CD14-positive monocyte (primary cell): Measurements from ENCODE around the gene UBE2L3. TPM values are rescaled to one million over a fixed set of nuclear protein-coding genes. Genes with fewer than 3 reads are reported as not detected.

Source experiments
- DNase-seq, 3 donors: peaks; one replicate each; pipeline ENCODE4 v3.0.0-alpha.2; 2011 to 2022
- H2AFZ ChIP-seq: 2 replicates; pipeline ENCODE4 v1.6.0; 2012; ENCODE audit warnings: mild to moderate bottlenecking, low read depth, low read length, inconsistent platforms; ENCODE audit not compliant: insufficient read depth, poor library complexity, severe bottlenecking
- H3K27ac ChIP-seq, 2 donors: 1 replicate in 1 of 2; 2 replicates in 1 of 2; pipeline ENCODE4 v1.5.1; 2012 to 2013; ENCODE audit warnings: low read length in 2 of 2, control low read depth in 1 of 2, inconsistent platforms in 1 of 2, low read depth in 1 of 2, mild to moderate bottlenecking in 1 of 2
- H3K27me3 ChIP-seq, 2 donors: one replicate each; pipeline versions ENCODE4 v1.6.0 to v1.6.1; 2011 to 2013; ENCODE audit warnings: low read length in 2 of 2; ENCODE audit not compliant: control insufficient read depth in 2 of 2, insufficient read depth in 2 of 2
- H3K36me3 ChIP-seq, 2 donors: replicated peaks in 1 of 2; 1 replicate in 1 of 2; 2 replicates in 1 of 2; pipeline versions ENCODE4 v1.5.1 to v1.6.1; 2012 to 2013; ENCODE audit warnings: low read length in 2 of 2, control low read depth in 1 of 2, inconsistent platforms in 1 of 2, mild to moderate bottlenecking in 1 of 2; ENCODE audit not compliant: insufficient read depth in 2 of 2, control insufficient read depth in 1 of 2
- H3K4me1 ChIP-seq, 2 donors: 1 replicate in 1 of 2; 2 replicates in 1 of 2; pipeline versions ENCODE4 v1.5.1 to v1.6.1; 2012 to 2013; ENCODE audit warnings: low read length in 2 of 2, control low read depth in 1 of 2, inconsistent platforms in 1 of 2, mild to moderate bottlenecking in 1 of 2, moderate library complexity in 1 of 2; ENCODE audit not compliant: insufficient read depth in 2 of 2, control insufficient read depth in 1 of 2
- H3K4me2 ChIP-seq: replicated peaks from 2 replicates; pipeline ENCODE3; 2012; ENCODE audit warnings: low read length, moderate library complexity, mild to moderate bottlenecking; ENCODE audit not compliant: poor library complexity, severe bottlenecking; ENCODE audit errors: extremely low read depth
- H3K4me3 ChIP-seq, 3 experiments: fragments of 200-600 bp in 1 of 3; sonication (generic) in 1 of 3; replicated peaks in 1 of 3; 1 replicate in 2 of 3; 2 replicates in 1 of 3; pipeline ENCODE4 v1.5.1; 2011 to 2013; ENCODE audit warnings: low read length in 3 of 3, mild to moderate bottlenecking in 3 of 3, control low read depth in 2 of 3, low read depth in 2 of 3, inconsistent platforms in 1 of 3, moderate library complexity in 1 of 3
- H3K79me2 ChIP-seq: 2 replicates; pipeline ENCODE4 v1.6.0; 2012; ENCODE audit warnings: mild to moderate bottlenecking, control low read depth, inconsistent platforms, low read length, moderate library complexity; ENCODE audit not compliant: insufficient read depth
- H3K9ac ChIP-seq: 2 replicates; pipeline ENCODE4 v1.6.0; 2017; ENCODE audit warnings: low read length, mild to moderate bottlenecking; ENCODE audit not compliant: insufficient read depth, poor library complexity, severe bottlenecking
- H3K9me3 ChIP-seq, 2 donors: replicated peaks in 1 of 2; 1 replicate in 1 of 2; 2 replicates in 1 of 2; pipeline versions ENCODE4 v1.5.1 to v1.6.1; 2012 to 2013; ENCODE audit warnings: low read length in 2 of 2, control low read depth in 1 of 2; ENCODE audit not compliant: control insufficient read depth in 1 of 2, insufficient read depth in 1 of 2
- H4K20me1 ChIP-seq: 2 replicates; pipeline ENCODE4 v1.6.0; 2012; ENCODE audit warnings: mild to moderate bottlenecking, low read length, control low read depth, moderate library complexity; ENCODE audit not compliant: insufficient read depth
- H3K27ac Mint-ChIP-seq, 7 donors: one replicate each; pipeline ENCODE4 v1.8.0; 2020; ENCODE audit warnings: mild to moderate bottlenecking in 7 of 7, mixed read lengths in 7 of 7, moderate library complexity in 6 of 7, inconsistent platforms in 2 of 7
- H3K27me3 Mint-ChIP-seq, 3 donors: one replicate each; pipeline ENCODE4 v1.8.0; 2021 to 2022; ENCODE audit warnings: low read depth in 3 of 3, mild to moderate bottlenecking in 3 of 3, mixed read lengths in 3 of 3, moderate library complexity in 3 of 3, inconsistent platforms in 1 of 3
- H3K36me3 Mint-ChIP-seq, 2 donors: one replicate each; pipeline ENCODE4 v1.8.0; 2020; ENCODE audit warnings: mixed read lengths in 2 of 2, inconsistent platforms in 1 of 2, mild to moderate bottlenecking in 1 of 2
- H3K4me1 Mint-ChIP-seq: one replicate; pipeline ENCODE4 v1.8.0; 2020; ENCODE audit warnings: mild to moderate bottlenecking, mixed read lengths
- H3K4me3 Mint-ChIP-seq, 2 donors: one replicate each; pipeline ENCODE4 v1.8.0; 2020; ENCODE audit warnings: mild to moderate bottlenecking in 2 of 2, mixed read lengths in 2 of 2, moderate library complexity in 1 of 2
- H3K9me3 Mint-ChIP-seq, 7 donors: one replicate each; pipeline ENCODE4 v1.8.0; 2020 to 2022; ENCODE audit warnings: mixed read lengths in 7 of 7, mild to moderate bottlenecking in 6 of 7, moderate library complexity in 6 of 7, inconsistent platforms in 2 of 7
- WGBS: methylation state at CpG from one replicate; pipeline ENCODE4 v1.1.5; 2013; ENCODE audit warnings: missing lambda C conversion rate; ENCODE audit not compliant: insufficient coverage; 5-methylcytosine and 5-hydroxymethylcytosine counted together
- intact Hi-C, 2 donors: fragments of 100-400 bp; cut with micrococcal nuclease; formaldehyde crosslinking; loops; one replicate each; pipeline versions ENCODE4 v1.15.0 to v1.15.1; 2023
- polyA plus RNA-seq, 3 donors: library from polyadenylated mRNA; depleted of rRNA in 1 of 3; unstranded in 2 of 3; stranded (reverse) in 1 of 3; fragments of 300-500 nt in 2 of 3; fragments of >200 nt in 1 of 3; fragmentation: Illumina TruSeq in 2 of 3; gene quantifications; 1 replicate in 2 of 3; 2 replicates in 1 of 3; pipeline ENCODE4 v1.2.3, GENCODE V29; 2012 to 2021
- TF ChIP-seq, protein P1 (sequence below): fragments of 200-600 bp; IDR thresholded peaks from one replicate; pipeline ENCODE4 v1.8.0; 2022; ENCODE audit warnings: antibody characterized with exemption, mild to moderate bottlenecking

Gene UBE2L3
- polyA plus RNA-seq, 3 donors, result 19.6 to 88.9 (median 69.6) TPM

DNA sequence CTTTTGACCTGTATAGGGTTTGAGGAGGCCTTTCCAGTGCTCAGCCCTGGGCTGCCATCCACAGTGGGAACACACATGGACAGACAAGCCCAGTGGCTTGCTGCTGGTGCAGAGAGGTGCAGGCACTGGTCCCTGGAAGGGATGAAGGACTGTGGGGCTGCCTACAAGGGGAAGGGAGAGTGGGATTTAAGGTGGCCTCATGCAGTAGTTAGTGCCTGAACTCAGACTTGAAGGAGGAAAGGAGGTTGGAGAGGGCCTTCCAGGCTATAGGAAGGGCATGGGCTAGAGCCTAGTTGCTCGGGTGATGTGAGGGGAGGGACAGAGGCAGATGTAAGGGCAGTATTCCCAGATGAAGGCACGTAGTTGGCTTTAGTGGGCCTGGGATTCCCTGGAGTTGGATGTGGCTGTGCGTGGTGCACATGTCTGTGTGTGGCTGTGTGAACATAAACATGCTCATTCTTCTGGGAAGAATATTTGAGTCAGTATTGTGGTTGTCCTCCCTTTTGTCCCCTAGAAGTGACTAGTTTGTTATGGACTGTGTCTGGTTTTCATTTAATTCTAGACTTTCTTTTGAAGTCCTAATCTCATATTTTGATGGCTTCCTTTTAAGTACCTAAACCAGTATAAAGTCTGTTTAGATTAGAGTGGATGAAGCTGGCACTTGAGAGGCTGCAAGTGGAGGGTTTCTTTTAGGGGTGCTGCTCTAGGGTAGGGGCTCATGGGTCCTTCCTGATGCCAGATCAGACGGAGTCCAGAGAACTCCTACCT is 43.9 kb downstream of the UBE2L3 start:
- no peaks in the 10 kb centered on the region for H3K27me3 ChIP-seq
- 96% methylated on average over 3 of the region's 4 CpGs for WGBS
- no peaks in the 10 kb centered on the region for H3K9me3 ChIP-seq
- no peak overlapping the region for H2AFZ ChIP-seq
- Mint-ChIP-seq H3K4me3 (no peak overlapping the region), H3K27ac (peak overlapping the region in 5 of 7 donors; percentile 41 to 83 (median 49)), H3K27me3 (no peaks in the 10 kb centered on the region), H3K36me3 (peaks cover 43 to 58% of the 10 kb centered on the region in 2 donors), H3K9me3 (no peaks in the 10 kb centered on the region), H3K4me1 (peaks cover 22% of the 10 kb centered on the region)
- H3K79me2 ChIP-seq, result peaks cover 100% of the 10 kb centered on the region
- TF ChIP-seq, protein P1, sequence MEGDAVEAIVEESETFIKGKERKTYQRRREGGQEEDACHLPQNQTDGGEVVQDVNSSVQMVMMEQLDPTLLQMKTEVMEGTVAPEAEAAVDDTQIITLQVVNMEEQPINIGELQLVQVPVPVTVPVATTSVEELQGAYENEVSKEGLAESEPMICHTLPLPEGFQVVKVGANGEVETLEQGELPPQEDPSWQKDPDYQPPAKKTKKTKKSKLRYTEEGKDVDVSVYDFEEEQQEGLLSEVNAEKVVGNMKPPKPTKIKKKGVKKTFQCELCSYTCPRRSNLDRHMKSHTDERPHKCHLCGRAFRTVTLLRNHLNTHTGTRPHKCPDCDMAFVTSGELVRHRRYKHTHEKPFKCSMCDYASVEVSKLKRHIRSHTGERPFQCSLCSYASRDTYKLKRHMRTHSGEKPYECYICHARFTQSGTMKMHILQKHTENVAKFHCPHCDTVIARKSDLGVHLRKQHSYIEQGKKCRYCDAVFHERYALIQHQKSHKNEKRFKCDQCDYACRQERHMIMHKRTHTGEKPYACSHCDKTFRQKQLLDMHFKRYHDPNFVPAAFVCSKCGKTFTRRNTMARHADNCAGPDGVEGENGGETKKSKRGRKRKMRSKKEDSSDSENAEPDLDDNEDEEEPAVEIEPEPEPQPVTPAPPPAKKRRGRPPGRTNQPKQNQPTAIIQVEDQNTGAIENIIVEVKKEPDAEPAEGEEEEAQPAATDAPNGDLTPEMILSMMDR, result no peak
- H3K9ac ChIP-seq, result no peak overlapping the region
- H3K36me3 ChIP-seq, result peaks cover 42 to 64% of the 10 kb centered on the region in 2 donors
- intact Hi-C loops, result no loop called here
- H4K20me1 ChIP-seq, result peaks cover 100% of the 10 kb centered on the region
- DNase-seq, result no peak
- H3K4me2 ChIP-seq, result no peak overlapping the region
- H3K4me3 ChIP-seq, result no peak overlapping the region
- no peaks in the 10 kb centered on the region for H3K4me1 ChIP-seq
- no peak overlapping the region for H3K27ac ChIP-seq

DNA sequence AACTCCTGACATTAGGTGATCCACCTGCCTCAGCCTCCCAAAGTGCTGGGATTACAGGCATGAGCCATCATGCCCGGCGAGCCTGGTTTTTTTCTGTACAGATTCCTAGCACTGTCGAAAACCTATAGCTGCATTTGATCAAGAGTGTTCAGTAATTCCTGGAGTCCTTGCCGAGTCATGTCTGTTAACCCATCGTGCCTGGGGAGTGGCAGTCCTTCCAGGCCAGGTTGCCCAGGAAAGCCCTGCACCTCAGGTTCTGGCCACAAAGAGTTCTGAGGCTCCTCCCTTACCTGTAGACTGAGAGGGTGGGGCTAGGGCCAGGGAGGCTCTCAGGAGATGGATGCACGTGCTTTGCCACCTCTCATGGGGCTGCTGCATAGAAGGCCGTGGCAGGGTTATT is 45.3 kb downstream of the UBE2L3 start:
- Mint-ChIP-seq H3K36me3 (peaks cover 43 to 67% of the 10 kb centered on the region in 2 donors), H3K4me3 (no peak overlapping the region), H3K9me3 (no peaks in the 10 kb centered on the region), H3K4me1 (peaks cover 11% of the 10 kb centered on the region), H3K27ac (no peak overlapping the region), H3K27me3 (peaks cover 0 to 1% (median 0%) of the 10 kb centered on the region in 3 donors)
- H3K36me3 ChIP-seq, result peaks cover 42 to 64% of the 10 kb centered on the region in 2 donors
- no peak overlapping the region for H2AFZ ChIP-seq
- H3K79me2 ChIP-seq, result peaks cover 100% of the 10 kb centered on the region
- H3K4me2 ChIP-seq, result no peak overlapping the region
- no peak for DNase-seq
- no peak overlapping the region for H3K9ac ChIP-seq
- no peaks in the 10 kb centered on the region for H3K9me3 ChIP-seq
- no peaks in the 10 kb centered on the region for H3K4me1 ChIP-seq
- TF ChIP-seq, protein P1, result no peak
- no peak overlapping the region for H3K27ac ChIP-seq
- no peaks in the 10 kb centered on the region for H3K27me3 ChIP-seq
- WGBS, result 100% methylated on average over 5 of the region's 7 CpGs
- no peak overlapping the region for H3K4me3 ChIP-seq
- intact Hi-C loops, result no loop called here
- H4K20me1 ChIP-seq, result peaks cover 99% of the 10 kb centered on the region
